Activated CD8-positive, alpha-beta memory T cell treated with anti-CD3 and anti-CD28 coated beads, Interleukin-2, amount 50 U/mL, for 24 hours (primary cell): ENCODE results near the gene GJC2.
"Not testable (repeated sequence)": the region's sequence is repeated elsewhere in the genome, so short reads cannot be mapped to it uniquely, and the experiment has no call there.

Experiments
- DNase-seq: peaks from one replicate; pipeline ENCODE4 v3.0.0-alpha.2; 2020; ENCODE audit errors: extremely low read depth

GJC2 gene

DNA sequence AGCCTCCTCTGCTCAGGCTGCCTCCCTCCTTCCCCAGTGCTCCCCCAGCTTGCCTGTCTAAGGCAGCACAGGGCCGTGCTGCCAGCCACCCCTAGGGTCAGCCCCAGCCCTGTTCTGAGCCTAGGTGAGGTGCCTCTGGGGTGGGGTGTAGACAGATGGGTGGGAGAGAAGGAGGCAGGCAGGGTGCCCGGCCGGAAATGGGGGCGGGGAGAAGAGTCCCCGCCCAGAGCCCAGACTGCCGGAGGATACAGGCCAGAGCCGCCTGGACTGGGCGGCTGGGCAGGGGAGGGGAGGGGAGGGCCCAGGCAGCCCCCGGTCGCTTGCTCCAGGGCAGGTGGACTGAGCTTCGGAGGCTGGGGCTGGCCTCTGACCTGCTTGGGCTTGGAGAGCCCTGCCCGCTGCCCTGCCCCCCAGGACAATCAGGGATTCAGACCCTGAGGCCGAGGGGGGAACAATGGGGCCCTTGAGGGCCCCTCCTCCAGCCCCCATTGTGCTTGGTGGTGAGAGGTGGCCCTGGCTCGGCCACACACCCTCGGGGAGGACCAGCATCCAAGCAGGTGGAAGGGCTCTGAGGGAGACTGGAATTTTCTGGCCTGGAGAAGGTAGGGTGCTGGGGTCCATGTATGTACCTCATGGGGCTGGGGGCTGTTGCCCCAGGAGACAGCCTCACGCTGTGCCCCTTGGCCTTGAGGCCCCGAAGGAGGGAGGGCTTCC is at the start of gene GJC2:
Gene GJC2, plus strand, starts transcription at position 525 of the 714 bp plus-strand sequence. CDS start 7,829 bp downstream, outside the sequence.
- no peak for DNase-seq

DNA sequence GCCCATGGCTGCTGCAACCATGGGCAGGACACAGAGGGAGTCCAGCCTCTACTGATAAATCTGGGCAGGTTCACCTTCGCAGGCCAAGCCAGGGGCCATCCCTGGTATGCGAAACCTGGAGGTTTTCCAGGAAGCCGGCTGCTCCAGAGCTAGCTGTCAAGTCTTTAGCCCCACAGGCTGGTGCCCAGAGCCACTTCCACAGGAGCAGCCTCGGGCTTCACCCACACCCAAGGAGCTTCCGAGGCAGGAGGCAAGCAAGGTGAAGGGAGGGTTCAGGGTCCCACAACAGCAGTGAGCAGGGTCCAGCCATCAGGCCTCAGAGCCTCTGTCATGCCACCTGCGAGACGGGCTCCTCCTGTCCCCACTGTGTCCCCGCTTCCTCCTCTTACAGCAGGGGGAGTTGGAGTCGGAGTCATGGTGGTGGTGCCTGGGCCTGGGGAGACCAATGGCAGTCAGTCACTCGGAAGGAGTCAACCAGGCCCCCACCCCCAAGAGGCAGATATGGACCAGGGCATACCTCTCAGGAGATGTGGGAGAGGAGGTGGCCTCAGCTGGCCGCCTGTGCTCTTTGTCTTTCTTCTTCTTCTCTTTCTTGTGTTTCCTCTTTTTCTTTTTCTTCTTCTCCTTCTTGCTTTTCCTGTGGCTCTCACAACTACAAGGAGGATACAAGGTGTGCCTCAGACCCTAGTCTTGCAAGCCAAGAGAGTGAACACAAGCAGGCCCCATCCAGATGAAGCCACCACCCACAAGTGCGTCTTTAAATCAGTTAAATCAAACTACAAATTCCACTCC is 48.7 kb upstream of the GJC2 start:
- DNase-seq = no peak

DNA sequence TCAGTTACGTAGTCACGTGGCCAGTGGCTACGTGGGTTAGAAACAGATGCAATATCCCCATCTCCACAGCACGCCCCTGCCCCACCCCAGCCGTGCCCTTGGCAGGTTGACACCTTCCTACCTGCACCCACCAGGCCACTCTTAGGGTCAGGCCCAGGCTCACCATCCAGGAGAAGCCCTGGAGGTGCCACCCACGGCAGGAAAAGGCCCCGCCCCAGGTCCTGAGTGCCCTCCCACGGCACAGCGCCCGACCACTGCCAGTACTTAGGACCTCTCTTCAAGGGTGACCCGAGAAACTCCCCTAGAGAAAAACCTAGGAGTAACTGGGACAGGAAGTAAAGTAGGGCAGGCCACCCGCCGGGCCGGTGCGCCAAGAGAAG is 48.1 kb upstream of the GJC2 start:
- no peak for DNase-seq

DNA sequence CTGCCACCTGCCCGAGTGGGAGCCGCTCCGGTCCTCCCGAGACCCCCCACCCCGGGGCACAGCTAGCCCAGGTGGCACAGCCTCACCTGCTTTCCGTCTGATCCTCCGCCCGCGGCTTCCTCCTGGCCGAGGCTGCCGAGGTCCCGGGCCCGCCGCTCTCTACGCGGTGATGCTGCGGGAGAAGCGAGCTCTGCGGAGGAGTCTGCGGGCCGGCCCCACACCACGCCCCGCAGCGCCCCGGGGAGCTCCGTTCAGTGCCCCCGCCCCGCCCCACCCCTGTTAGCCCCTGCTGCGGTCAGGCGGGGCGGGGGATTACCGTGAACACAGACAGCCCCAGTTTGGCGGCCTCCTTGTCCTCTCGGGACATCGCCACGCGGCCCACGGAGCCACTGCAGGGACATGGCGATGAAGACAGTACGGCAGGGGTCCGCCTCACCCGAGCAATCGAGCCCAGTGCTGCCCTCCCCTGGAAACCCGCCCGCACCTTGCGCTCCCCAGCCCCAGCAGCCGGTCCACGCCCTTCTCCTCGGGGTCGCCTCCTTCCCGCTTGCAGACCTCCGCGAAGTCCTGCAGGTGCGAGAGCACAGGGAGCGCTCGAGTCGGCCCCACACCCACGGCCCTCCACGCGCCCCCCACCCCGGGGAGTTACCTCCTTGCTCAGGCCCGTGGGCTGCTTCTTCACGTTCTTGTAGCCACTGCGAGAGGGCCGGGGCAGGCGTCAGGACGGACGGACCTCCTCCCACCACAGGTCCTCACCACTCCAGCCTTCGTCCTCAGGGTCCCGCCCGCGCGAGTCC is 47.5 kb upstream of the GJC2 start:
- DNase-seq = no peak

DNA sequence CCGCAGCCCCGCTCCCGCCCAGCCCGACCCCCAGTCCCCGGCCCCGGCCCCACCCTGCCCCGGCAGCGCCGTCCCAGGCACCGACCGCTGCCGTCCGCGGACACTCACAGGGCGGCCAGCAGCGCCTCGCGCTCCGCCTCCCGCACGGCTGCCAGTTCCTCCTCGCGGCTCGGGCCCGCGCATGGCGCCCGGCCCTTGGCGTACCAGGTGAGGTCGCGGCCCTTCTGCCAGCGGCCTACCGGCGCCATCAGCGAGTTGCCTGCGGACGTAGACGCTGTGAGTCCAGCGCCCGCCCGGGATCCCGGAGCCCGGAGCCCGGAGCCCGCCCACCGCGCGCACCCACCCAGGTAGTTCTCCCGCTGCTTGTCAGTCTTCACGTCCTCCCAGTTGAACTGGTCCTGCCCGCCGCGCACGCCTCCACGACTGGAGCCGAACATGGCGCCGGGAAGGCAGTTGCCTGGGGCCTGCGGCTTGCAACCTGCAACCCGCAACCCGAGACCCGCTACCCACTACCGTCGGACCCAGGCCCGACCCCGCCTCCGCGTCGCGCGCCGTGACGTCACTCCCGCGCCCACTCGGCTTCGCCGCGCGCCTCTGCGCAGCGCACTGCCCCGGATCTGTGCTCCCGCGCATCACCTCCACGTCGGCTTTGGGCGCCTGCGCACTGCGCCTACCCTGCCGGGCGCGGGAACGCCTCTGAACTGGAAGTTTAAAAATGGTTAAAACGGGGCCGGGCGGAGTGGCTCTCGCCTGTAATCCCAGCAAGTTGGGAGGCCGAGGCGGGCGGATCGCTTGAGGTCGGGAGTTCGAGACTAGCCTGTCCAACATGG is 46.7 kb upstream of the GJC2 start, which contains the start of gene C1orf35:
Gene C1orf35, minus strand, starts transcription at position 535 of the 830 bp plus-strand sequence. Its CDS starts 98 bp downstream, at position 437.
- peak; percentile 83 for DNase-seq

DNA sequence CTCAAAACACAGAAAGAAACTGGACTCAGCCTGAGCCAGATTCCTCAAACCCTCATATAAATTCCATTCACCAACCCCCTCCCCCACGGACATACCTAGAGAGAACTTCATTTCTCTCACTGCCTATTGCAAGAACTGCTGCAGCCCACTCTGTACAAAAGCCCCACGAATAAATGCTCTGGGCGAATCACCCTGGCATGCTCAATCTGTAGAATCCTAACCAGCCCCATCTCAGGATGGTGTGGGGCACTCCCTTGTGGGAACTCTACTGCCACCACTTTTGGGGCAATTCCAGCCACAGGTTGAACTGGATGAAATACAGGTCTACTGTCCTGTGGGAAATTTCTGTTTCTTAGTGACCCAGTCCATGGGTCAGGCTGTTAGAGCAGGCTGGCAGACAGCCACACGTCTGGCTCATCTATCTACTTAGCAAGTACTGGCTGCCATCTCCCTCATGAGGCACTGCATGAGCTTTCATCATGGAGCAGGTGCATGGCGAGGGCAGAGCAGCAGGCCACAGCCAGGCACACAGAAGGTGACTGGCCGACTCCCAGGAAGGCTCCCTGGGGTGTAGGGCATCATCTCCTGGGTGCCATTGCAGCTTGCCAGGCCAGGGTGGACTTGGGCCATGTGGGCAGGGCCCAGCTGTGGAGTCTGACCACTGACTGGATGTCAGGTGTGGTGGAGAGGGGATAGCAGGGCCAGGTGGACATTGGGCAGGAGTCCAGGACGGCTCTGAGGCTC is 45.0 kb upstream of the GJC2 start:
- no peak for DNase-seq

DNA sequence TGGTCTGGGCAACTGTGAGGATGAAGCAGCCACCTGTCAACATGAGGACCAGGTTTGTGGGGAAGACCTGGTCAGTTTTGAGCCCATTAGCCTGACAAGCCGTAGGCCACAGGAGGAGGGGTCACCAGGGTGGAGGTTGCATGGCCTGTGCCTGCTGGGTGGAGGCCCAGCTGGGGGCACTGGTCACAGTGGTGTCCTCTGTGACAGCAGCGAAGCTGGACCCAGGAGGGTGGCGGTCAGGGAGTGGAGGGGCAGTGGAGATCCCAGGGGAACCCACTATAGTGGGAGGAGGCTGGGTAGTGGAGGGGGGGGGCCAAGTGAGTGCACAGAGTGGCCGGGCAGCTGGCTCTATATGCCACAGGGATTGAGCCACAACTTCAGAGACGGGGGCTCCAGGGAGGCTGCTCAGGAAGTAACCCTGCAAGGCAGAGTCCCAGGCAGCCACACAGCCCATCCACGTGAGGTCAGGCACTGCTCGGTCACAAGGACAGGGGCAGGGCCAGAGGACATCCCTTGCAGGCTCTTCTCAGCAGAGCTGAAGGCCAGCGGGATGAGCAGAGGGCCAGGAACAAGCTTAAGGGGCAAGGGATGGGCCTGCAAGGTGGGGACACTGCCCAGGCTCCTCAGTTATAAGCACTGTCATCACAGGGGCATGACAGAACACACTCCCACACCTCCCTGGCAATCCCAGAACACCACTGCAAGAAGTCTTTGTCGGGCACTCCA is 44.3 kb upstream of the GJC2 start:
- no peak for DNase-seq

DNA sequence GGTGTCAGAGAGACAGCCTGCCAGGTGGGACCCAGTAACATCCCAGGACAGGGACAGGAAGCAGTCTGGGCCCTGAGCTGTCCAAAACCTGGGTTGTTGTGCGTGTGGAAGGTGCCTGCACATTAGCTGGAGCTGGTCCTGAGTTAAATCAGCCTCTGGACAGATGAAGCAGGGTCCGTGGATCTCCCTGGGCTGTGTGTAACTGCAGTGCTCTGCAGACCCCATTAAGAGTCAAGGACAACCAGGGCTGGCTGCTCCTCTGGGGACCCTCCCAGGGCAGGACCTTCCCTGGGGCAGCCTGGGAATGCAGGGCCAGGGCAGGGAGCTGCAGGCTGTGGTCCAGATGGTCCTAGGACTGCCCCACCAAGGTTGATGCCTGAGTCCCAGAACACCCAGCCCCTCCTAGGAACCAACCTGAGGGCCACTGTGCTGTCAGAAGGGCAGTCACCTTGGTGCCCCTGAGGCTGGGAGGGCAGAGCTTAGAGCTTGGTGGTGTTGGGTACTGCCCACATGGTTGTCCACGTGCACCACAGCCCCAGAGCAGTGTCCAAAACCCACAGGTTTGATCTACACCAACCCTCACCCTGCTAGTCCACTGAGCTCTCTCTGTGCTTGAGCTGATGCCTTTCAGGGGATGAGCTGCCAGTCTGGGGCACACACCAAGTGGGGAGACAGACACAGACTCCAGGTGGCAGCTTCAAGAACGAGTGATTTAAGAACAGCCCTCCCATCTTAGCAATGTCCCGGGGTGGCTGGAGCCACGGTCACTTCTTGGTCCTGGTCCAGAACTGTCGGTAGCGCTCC is 43.5 kb upstream of the GJC2 start:
- no peak for DNase-seq

DNA sequence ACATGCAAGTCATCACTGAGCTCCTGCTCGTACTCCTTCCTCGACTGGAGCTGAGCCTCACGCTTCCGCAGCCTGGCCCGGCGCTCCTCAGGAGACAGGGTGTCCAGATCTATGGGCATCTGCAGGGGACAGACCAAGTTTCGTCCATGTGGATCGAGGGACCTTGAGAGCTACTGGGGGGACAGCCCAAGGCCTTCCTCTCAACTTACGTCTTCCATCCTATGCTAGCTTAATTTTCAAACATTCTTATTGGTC is 43.0 kb upstream of the GJC2 start:
- DNase-seq = no peak

DNA sequence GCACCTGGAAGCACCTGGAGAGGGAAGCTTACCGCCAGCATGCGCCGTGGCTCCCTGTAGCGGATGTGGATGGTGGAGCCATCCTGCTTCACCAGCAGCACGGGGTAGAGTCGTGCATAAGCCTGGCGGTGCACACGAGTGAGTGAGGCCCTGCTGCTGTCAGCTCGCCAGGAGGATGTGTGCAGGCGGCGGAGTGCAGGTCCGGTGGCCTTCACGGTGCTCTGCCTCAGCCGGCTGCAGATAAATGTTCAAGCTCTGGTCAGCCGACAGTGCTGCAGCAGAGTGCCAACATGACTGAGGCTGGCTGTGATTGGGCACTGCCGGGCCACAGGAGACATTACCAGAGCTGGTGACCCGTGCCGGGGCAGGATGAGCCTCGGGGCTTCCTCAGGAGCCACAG is 42.1 kb upstream of the GJC2 start:
- DNase-seq = no peak

DNA sequence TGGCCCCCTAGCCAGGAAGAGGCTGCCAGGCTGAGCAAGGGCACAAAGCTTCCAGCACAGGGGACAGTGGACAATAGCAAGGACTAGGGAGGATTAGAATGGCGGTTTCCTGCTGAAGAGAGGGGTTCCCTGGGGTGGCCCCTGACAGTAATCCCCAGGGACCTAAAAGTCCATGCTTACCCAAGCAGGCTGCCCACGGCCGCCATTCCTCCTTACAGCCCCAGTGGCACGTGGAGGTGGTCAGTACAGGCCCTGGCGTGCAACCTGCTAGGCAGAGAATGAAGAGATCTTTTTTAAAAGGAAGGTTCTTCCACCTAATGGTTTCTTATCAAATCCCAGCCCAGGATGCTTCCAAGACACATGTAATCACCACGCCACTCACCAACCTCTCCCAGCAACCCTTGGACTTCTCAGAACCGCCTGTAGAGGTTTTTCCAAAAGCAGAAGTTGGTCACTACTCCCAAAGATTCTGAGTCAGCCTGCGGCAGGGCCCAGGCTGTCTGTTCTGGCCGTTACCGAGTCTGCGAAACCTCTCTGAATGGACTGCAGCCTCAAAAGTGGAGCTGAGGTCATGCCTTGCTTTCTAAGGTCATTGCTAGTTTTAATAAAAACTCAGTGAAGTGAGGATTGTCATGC is 41.6 kb upstream of the GJC2 start:
- no peak for DNase-seq

DNA sequence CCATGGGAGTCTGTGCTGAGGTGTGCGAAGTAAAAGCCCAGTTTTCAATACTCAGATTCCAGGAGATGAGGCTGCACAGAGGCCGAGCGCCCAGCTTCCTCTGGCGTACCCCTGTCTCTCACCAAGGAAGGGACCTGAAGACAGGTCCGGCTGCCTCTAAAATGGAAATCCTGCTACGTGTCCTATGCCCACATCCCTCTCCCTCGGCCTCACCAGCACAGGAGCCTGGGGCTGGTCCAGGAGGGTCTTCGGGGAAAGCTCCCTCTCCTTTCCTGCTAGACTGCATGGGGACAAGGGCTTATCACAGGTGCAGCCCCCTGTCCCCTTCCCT is 41.0 kb upstream of the GJC2 start:
- no peak for DNase-seq

DNA sequence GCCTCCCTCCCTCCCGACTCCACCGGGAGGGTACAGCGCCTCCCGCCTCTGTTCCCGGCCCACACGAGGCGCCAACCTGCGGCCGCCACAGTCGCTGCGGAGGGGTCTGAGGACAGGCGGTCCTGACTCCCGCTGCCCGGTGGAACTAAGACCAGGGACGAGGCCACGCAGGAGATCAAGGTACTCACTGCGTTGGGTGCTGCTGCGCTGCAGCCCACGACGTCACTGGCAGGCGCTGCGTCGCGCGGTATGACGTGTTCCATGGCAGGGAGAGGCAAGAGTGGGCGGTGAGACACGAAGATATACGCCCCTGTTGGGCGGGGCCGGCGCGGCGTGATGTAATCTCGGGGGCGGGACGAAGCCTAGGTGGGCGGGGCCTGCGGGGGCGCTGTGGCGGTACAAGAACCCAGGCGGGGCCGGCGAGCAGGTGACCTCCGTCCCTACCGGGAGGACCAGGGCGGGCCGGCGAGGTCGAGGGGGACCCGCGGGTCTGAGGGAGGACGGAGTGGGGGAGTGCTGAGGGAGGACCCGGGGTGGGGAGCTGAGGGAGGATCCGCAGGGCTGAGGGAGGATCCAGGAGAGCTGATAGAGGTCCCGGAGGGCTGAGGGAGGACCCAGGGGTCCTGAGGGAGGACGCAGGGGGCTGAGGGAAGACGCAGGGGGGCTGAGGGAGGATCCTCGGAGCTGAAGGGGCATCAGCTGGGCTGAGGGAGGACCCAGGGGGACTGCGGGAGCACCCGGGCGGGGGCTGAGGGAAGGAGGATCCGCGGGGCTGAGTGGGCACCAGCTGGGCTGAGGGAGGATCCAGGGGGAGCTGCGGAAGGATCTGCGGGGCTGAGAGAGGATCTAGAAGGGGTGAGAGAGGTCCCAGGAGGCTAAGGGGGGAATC is 40.4 kb upstream of the GJC2 start, which contains the start of gene MRPL55:
Gene MRPL55, minus strand, starts transcription at position 227 of the 889 bp plus-strand sequence. CDS start 1,039 bp downstream, outside the sequence.
- peak; percentile 91 for DNase-seq

DNA sequence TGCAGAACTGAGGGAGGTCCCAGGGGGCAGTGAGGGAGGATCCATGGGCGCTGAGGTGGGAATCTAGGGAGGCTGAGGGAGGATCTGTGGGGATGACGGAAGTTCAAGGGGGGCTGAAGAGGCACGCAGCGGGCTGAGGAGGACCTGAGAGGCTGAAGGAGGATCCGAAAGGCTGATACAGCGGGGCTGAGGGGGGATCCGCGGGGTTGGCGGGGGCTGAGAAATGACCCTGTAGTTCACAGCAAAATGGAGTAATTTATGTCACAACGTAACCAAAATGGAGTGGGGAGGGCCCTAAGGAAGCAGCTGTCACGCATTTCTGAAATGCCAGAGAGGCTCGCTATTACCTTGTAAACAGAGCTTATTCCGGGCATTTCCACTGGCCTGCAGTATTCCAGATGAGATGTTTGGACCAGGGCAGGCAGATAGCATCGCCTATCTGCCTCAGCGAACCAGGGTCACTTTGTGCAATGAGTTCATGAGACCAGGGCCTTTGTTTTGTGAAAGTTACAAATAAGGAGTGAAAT is 39.7 kb upstream of the GJC2 start:
- no peak for DNase-seq

DNA sequence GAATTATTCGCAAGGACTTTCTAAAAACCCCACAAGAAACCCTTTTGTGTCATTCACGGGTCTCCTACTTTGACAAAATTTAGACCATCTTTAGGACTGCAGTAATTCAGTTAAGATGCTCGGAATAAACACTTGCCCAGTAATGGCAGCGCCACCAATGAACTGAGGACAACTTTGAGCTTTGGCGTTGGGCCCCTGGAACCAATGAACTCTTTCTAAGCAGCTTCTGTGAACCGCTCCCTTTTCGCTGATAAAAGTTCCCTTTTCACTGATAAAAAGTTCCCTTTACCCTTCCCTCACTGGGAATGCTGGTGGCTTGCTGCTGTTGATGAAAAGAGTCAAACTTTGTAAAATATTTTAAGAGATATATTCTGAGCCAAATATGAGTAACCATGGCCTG is 39.2 kb upstream of the GJC2 start:
- DNase-seq = no peak

DNA sequence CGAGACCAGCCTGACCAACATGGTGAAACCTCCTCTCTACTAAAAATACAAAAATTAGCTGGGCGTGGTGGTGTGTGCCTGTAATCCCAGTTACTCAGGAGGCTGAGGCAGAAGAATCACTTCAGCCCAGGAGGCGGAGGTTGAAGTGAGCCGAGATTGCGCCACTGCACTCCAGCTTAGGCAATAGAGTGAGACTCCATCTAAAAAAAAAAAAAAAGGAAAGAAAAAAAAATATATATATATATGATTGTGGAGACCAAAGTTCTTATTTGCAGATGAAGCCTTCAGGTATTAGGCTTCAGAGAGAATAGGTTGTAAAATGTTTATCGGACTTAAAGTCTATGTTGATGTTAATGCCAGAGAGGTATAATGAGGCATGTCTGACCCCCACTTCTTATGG is 38.4 kb upstream of the GJC2 start:
- not testable (repeated sequence) for DNase-seq

DNA sequence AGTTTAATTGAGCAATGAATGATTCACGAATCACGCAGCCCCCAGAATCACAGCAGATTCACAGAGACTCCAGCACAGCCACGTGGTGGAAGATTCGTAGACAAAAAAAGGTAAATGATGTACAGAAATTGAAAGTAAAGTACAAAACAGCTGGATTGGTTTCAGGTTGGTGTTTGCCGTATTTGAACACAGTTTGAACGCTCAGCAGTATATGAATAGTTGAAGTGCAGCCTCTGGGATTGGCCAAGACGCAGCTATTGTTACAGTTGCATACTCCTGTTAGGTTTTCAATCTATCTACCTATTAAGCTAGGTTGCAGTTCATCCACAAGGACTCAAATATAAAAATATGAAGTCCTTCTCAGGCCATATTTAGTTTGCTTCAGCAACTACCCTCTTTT is 37.6 kb upstream of the GJC2 start:
- no peak for DNase-seq

DNA sequence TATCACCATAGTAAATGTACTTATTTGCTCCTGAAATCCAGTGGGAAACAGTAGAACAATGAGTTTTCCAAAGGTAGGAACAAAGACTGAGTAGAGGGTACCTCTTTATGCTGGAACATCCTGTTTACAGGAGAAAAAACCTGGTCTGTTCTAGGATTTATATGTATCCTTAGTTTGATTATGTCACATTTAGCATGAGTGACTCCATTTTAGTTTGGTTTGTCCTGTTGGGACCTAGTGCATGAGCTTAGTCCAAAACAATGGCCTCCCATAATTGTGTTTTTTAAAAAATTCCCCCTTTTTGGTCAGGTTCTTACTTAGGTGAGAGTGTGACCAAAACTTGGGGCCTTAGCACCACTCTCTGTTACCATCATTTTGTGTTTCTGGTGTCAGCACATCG is 37.1 kb upstream of the GJC2 start:
- no peak for DNase-seq
